Activated CD4-positive, alpha-beta T cell treated with anti-CD3 and anti-CD28 coated beads, Interleukin-2, amount 50 U/mL, for 24 hours (primary cell): Measurements from ENCODE around the gene CORIN.
"Not testable (repeated sequence)": the region's sequence is repeated elsewhere in the genome, so short reads cannot be mapped to it uniquely, and the experiment has no call there.

ENCODE experiments used
- DNase-seq, 2 donors: peaks; one replicate each; pipeline ENCODE4 v3.0.0-alpha.2; 2020; ENCODE audit warnings: low read depth in 1 of 2, low spot score in 1 of 2

CORIN gene

GRCh38 chr4:47577779-47578553 is 259.9 kb downstream of the CORIN start:
- DNase-seq: no peak

GRCh38 chr4:47572981-47573380 is 264.9 kb downstream of the CORIN start:
- no peak for DNase-seq

GRCh38 chr4:47570816-47571215 is 267.1 kb downstream of the CORIN start:
- no peak for DNase-seq

- no peak for DNase-seq
These were observed 270.4 kb downstream of the CORIN start for GRCh38 chr4:47567511-47567910.

GRCh38 chr4:47566969-47567368 is 270.9 kb downstream of the CORIN start:
- no peak for DNase-seq

- no peak for DNase-seq
These were observed 271.3 kb downstream of the CORIN start for GRCh38 chr4:47566566-47566965.

GRCh38 chr4:47562297-47562696 is 275.6 kb downstream of the CORIN start:
- DNase-seq: no peak

- DNase-seq: no peak
These were observed 276.5 kb downstream of the CORIN start for GRCh38 chr4:47561331-47561730.

GRCh38 chr4:47560682-47561081 is 277.2 kb downstream of the CORIN start:
- no peak for DNase-seq

- DNase-seq: no peak
These were observed 280.6 kb downstream of the CORIN start for GRCh38 chr4:47557255-47557654.

- DNase-seq: not testable (repeated sequence)
These were observed 281.9 kb downstream of the CORIN start for GRCh38 chr4:47555920-47556319.

GRCh38 chr4:47553329-47554125 is 284.3 kb downstream of the CORIN start:
- no peak for DNase-seq

GRCh38 chr4:47551682-47552081 is 286.2 kb downstream of the CORIN start:
- no peak for DNase-seq

- DNase-seq: no peak
These were observed 286.8 kb downstream of the CORIN start for GRCh38 chr4:47550899-47551548.

GRCh38 chr4:47550357-47550756 is 287.5 kb downstream of the CORIN start:
- not testable (repeated sequence) for DNase-seq
